HK-2 (cell line): Measurements from ENCODE around the gene WDR72.
"Not testable (repeated sequence)": the region's sequence is repeated elsewhere in the genome, so short reads cannot be mapped to it uniquely, and the experiment has no call there.

ENCODE experiments used
- DNase-seq: peaks from one replicate; pipeline ENCODE4 v3.0.0-alpha.2; 2018; ENCODE audit not compliant: unreplicated experiment

Gene WDR72

GRCh38 chr15:53590380-53590779 lies 169.1 kb downstream of the WDR72 start:
- DNase-seq, result no peak

GRCh38 chr15:53589520-53590057 lies 169.9 kb downstream of the WDR72 start:
- DNase-seq, result no peak

GRCh38 chr15:53588773-53589172 lies 170.7 kb downstream of the WDR72 start:
- DNase-seq, result no peak

GRCh38 chr15:53586799-53587198 lies 172.7 kb downstream of the WDR72 start:
- DNase-seq, result peak; percentile 2

GRCh38 chr15:53581513-53581912 lies 177.9 kb downstream of the WDR72 start:
- no peak for DNase-seq

- no peak for DNase-seq
These were observed 179.1 kb downstream of the WDR72 start for GRCh38 chr15:53580366-53580765.

GRCh38 chr15:53576841-53577240 lies 182.6 kb downstream of the WDR72 start:
- DNase-seq, result no peak

- no peak for DNase-seq
These were observed 186.4 kb downstream of the WDR72 start for GRCh38 chr15:53573091-53573490.

GRCh38 chr15:53569751-53570480 lies 189.5 kb downstream of the WDR72 start:
- no peak for DNase-seq

GRCh38 chr15:53566912-53567311 lies 192.6 kb downstream of the WDR72 start:
- no peak for DNase-seq

- DNase-seq, result no peak
These were observed 193.7 kb downstream of the WDR72 start for GRCh38 chr15:53565721-53566120.

- no peak for DNase-seq
These were observed 194.8 kb downstream of the WDR72 start for GRCh38 chr15:53564647-53565046.

- no peak for DNase-seq
These were observed 195.8 kb downstream of the WDR72 start for GRCh38 chr15:53563627-53564026.

GRCh38 chr15:53559364-53560277 lies 199.8 kb downstream of the WDR72 start:
- DNase-seq, result no peak

GRCh38 chr15:53558384-53558783 lies 201.1 kb downstream of the WDR72 start:
- no peak for DNase-seq

GRCh38 chr15:53555226-53555625 lies 204.2 kb downstream of the WDR72 start:
- no peak for DNase-seq

GRCh38 chr15:53549697-53550305 lies 209.7 kb downstream of the WDR72 start:
- no peak for DNase-seq

GRCh38 chr15:53548236-53548635 lies 211.2 kb downstream of the WDR72 start:
- DNase-seq, result no peak

GRCh38 chr15:53540626-53541300 lies 218.7 kb downstream of the WDR72 start:
- not testable (repeated sequence) for DNase-seq

GRCh38 chr15:53539878-53540277 lies 219.6 kb downstream of the WDR72 start:
- no peak for DNase-seq

GRCh38 chr15:53536479-53537120 lies 222.9 kb downstream of the WDR72 start:
- DNase-seq, result no peak
